ENCODE results near the gene FCHO1.

The FCHO1 gene

GRCh38 chr19:17737690-17738153 lies 13.6 kb upstream of the FCHO1 start:
- no peak for DNase-seq

- DNase-seq, result no peak
Measured at GRCh38 chr19:17739121-17739875, 12.0 kb upstream of the FCHO1 start.

GRCh38 chr19:17741456-17741855 lies 9.8 kb upstream of the FCHO1 start:
- DNase-seq, result no peak

- DNase-seq, result peak; percentile 40
Measured at GRCh38 chr19:17743874-17744580, 7.2 kb upstream of the FCHO1 start.

- peak; percentile 96 for DNase-seq
Measured at GRCh38 chr19:17747205-17748098, 3.8 kb upstream of the FCHO1 start.

GRCh38 chr19:17748884-17749638 lies 2.2 kb upstream of the FCHO1 start:
- no peak for DNase-seq

GRCh38 chr19:17749912-17750317 lies 1.4 kb upstream of the FCHO1 start:
- no peak for DNase-seq

GRCh38 chr19:17751912-17752273 lies 616 bp downstream of the FCHO1 start:
- no peak for DNase-seq

- no peak for DNase-seq
Measured at GRCh38 chr19:17752865-17753639, 1.8 kb downstream of the FCHO1 start.

- DNase-seq, result no peak
Measured at GRCh38 chr19:17753976-17754375, 2.7 kb downstream of the FCHO1 start.

- no peak for DNase-seq
Measured at GRCh38 chr19:17754634-17755442, 3.6 kb downstream of the FCHO1 start.

- DNase-seq, result no peak
Measured at GRCh38 chr19:17755443-17755890, 4.2 kb downstream of the FCHO1 start.

- peak; percentile 53 for DNase-seq
Measured at GRCh38 chr19:17755977-17756670, 4.8 kb downstream of the FCHO1 start.

- no peak for DNase-seq
Measured at GRCh38 chr19:17757125-17757524, 5.8 kb downstream of the FCHO1 start.

GRCh38 chr19:17758515-17758914 lies 7.2 kb downstream of the FCHO1 start:
- no peak for DNase-seq

- no peak for DNase-seq
Measured at GRCh38 chr19:17761148-17761547, 9.9 kb downstream of the FCHO1 start.

- DNase-seq, result peak; percentile 17
Measured at GRCh38 chr19:17762505-17763229, 11.4 kb downstream of the FCHO1 start.

- no peak for DNase-seq
Measured at GRCh38 chr19:17764348-17764747, 13.1 kb downstream of the FCHO1 start.

- DNase-seq, result peak; percentile 26
Measured at GRCh38 chr19:17765069-17765618, 13.9 kb downstream of the FCHO1 start.
